Activated CD8-positive, alpha-beta T cell treated with anti-CD3 and anti-CD28 coated beads, Interleukin-2, amount 10 ng/mL, durations not matched to agents 7 days and 5 days (primary cell): ENCODE measurements around the gene SURF4. TPM values are rescaled to one million over a fixed set of nuclear protein-coding genes. Genes with fewer than 3 reads are reported as not detected.
"Not testable (repeated sequence)": the region's sequence is repeated elsewhere in the genome, so short reads cannot be mapped to it uniquely, and the experiment has no call there.

ENCODE experiments used
- ATAC-seq: fragments of 150-1000 bp; cut with Tn5 transposase; one replicate; pipeline ENCODE4 v1.10.0; 2021; ENCODE audit warnings: moderate library complexity
- CTCF ChIA-PET: fragments of 350-600 bp; sonication (Branson Sonifier 250); formaldehyde crosslinking; loops from one replicate; lab custom pipeline; 2021; ENCODE audit warnings: antibody characterized with exemption; lab: Charles Lee
- POLR2A ChIA-PET: fragments of 350-600 bp; sonication (Branson Sonifier 250); formaldehyde crosslinking; loops from one replicate; lab custom pipeline; 2021; ENCODE audit warnings: antibody characterized with exemption; lab: Charles Lee
- DNase-seq: peaks from one replicate; pipeline ENCODE4 v3.0.0-alpha.2; 2020
- H3K27ac Mint-ChIP-seq: one replicate; pipeline ENCODE4 v1.8.0; 2021; ENCODE audit warnings: mild to moderate bottlenecking, mixed read lengths
- H3K27me3 Mint-ChIP-seq: one replicate; pipeline ENCODE4 v1.8.0; 2021; ENCODE audit warnings: low read depth, mixed read lengths
- H3K36me3 Mint-ChIP-seq: one replicate; pipeline ENCODE4 v1.8.0; 2021; ENCODE audit warnings: low read depth, mixed read lengths
- H3K4me1 Mint-ChIP-seq: one replicate; pipeline ENCODE4 v1.8.0; 2021; ENCODE audit warnings: low read depth, mixed read lengths
- H3K4me3 Mint-ChIP-seq: one replicate; pipeline ENCODE4 v1.8.0; 2021; ENCODE audit warnings: mild to moderate bottlenecking, mixed read lengths
- H3K9me3 Mint-ChIP-seq: one replicate; pipeline ENCODE4 v1.8.0; 2022; ENCODE audit warnings: mixed read lengths; ENCODE audit not compliant: insufficient read depth
- total RNA-seq, 2 experiments: library from RNA; stranded (reverse); gene quantifications; one replicate each; pipeline ENCODE4 v1.2.3, GENCODE V29; 2021

SURF4 gene
- total RNA-seq, 2 experiments from 2014 or later, result 175 to 176 TPM

GRCh38 chr9:133342570-133342969, 33.3 kb downstream of the SURF4 start:
- CTCF ChIA-PET, result interaction anchor here (3.9 kb wide), 1 partner anchor 29 kb away, joined by 21 read pairs; no protein-coding TSS in a partner anchor
- H3K4me3 Mint-ChIP-seq, result no peak overlapping the region
- H3K27me3 Mint-ChIP-seq, result no peaks in the 10 kb centered on the region
- peaks cover 66% of the 10 kb centered on the region for H3K36me3 Mint-ChIP-seq
- DNase-seq (no peak), ATAC-seq (no peak)
- H3K27ac Mint-ChIP-seq, result no peak overlapping the region
- H3K4me1 Mint-ChIP-seq, result peaks cover 55% of the 10 kb centered on the region
- H3K9me3 Mint-ChIP-seq, result no peaks in the 10 kb centered on the region
- POLR2A ChIA-PET, result interaction anchor here (0.9 kb wide), 2 partner anchors 9 to 28 kb away, joined by 4 read pairs; no protein-coding TSS in a partner anchor

- Mint-ChIP-seq H3K4me1 (peaks cover 53% of the 10 kb centered on the region), H3K9me3 (no peaks in the 10 kb centered on the region), H3K36me3 (peaks cover 65% of the 10 kb centered on the region), H3K4me3 (no peak overlapping the region), H3K27ac (peak overlapping the region; percentile 78), H3K27me3 (no peaks in the 10 kb centered on the region)
- ATAC-seq (no peak), DNase-seq (no peak)
- CTCF ChIA-PET, result interaction anchor here (0.7 to 3.9 kb wide), 2 partner anchors 20 to 29 kb away, joined by 3 to 21 read pairs; no protein-coding TSS in a partner anchor
- POLR2A ChIA-PET, result interaction anchor here (0.9 kb wide), 1 partner anchor 29 kb away, joined by 4 read pairs; no protein-coding TSS in a partner anchor
These were observed 33.8 kb downstream of the SURF4 start for GRCh38 chr9:133342069-133342406.

- H3K27ac Mint-ChIP-seq, result peak overlapping the region; percentile 78
- peaks cover 61% of the 10 kb centered on the region for H3K36me3 Mint-ChIP-seq
- peaks cover 53% of the 10 kb centered on the region for H3K4me1 Mint-ChIP-seq
- H3K4me3 Mint-ChIP-seq, result no peak overlapping the region
- ChIA-PET POLR2A (interaction anchor here (0.9 kb wide), 1 partner anchor 29 kb away, joined by 4 read pairs; no protein-coding TSS in a partner anchor), CTCF (interaction anchor here (0.7 to 3.9 kb wide), 4 partner anchors 9 to 30 kb away, joined by 3 to 21 read pairs (median 4); no protein-coding TSS in a partner anchor)
- no peaks in the 10 kb centered on the region for H3K27me3 Mint-ChIP-seq
- DNase-seq (no peak), ATAC-seq (no peak)
- H3K9me3 Mint-ChIP-seq, result no peaks in the 10 kb centered on the region
These were observed 34.3 kb downstream of the SURF4 start for GRCh38 chr9:133341369-133342068.

GRCh38 chr9:133340916-133341315, 34.9 kb downstream of the SURF4 start:
- no peak for ATAC-seq
- CTCF ChIA-PET, result interaction anchor here (1.0 to 3.9 kb wide), 6 partner anchors 10 to 31 kb away, joined by 3 to 21 read pairs (median 6); partner anchors contain the start of genes SURF1 and SURF2
- Mint-ChIP-seq H3K27ac (peak overlapping the region; percentile 90), H3K9me3 (no peaks in the 10 kb centered on the region), H3K36me3 (peaks cover 61% of the 10 kb centered on the region), H3K4me3 (peak overlapping the region; percentile 31), H3K4me1 (peaks cover 53% of the 10 kb centered on the region), H3K27me3 (no peaks in the 10 kb centered on the region)
- POLR2A ChIA-PET, result interaction anchor here (1.6 kb wide), 1 partner anchor 30 kb away, joined by 6 read pairs; no protein-coding TSS in a partner anchor
- DNase-seq, result no peak

GRCh38 chr9:133340256-133340655, 35.6 kb downstream of the SURF4 start:
- Mint-ChIP-seq H3K27me3 (no peaks in the 10 kb centered on the region), H3K4me3 (peak overlapping the region; percentile 31), H3K27ac (peak overlapping the region; percentile 90), H3K9me3 (no peaks in the 10 kb centered on the region), H3K36me3 (peaks cover 64% of the 10 kb centered on the region), H3K4me1 (peaks cover 56% of the 10 kb centered on the region)
- ChIA-PET POLR2A (interaction anchor here (1.1 to 2.0 kb wide), 5 partner anchors 9 to 32 kb away, joined by 3 to 16 read pairs (median 6); partner anchors contain the start of genes MED22, RPL7A, SURF1 and SURF2), CTCF (interaction anchor here (0.9 to 2.3 kb wide), 12 partner anchors 8 to 318 kb away, joined by 3 to 9 read pairs (median 4); partner anchors contain the start of genes MED22, RPL7A, SURF1 and SURF2)
- DNase-seq, result peak; percentile 42
- ATAC-seq, result no peak

GRCh38 chr9:133339641-133340040, 36.2 kb downstream of the SURF4 start:
- peak overlapping the region; percentile 90 for H3K27ac Mint-ChIP-seq
- ChIA-PET POLR2A (interaction anchor here (1.1 to 2.0 kb wide), 5 partner anchors 10 to 32 kb away, joined by 3 to 16 read pairs (median 6); partner anchors contain the start of genes MED22, RPL7A, SURF1 and SURF2), CTCF (interaction anchor here (0.9 to 2.3 kb wide), 9 partner anchors 9 to 318 kb away, joined by 3 to 9 read pairs (median 4); partner anchors contain the start of genes MED22, RPL7A, SURF1 and SURF2)
- H3K9me3 Mint-ChIP-seq, result no peaks in the 10 kb centered on the region
- H3K27me3 Mint-ChIP-seq, result no peaks in the 10 kb centered on the region
- H3K36me3 Mint-ChIP-seq, result peaks cover 67% of the 10 kb centered on the region
- no peak for DNase-seq
- H3K4me3 Mint-ChIP-seq, result no peak overlapping the region
- peaks cover 59% of the 10 kb centered on the region for H3K4me1 Mint-ChIP-seq
- no peak for ATAC-seq

- Mint-ChIP-seq H3K27me3 (no peaks in the 10 kb centered on the region), H3K9me3 (no peaks in the 10 kb centered on the region), H3K4me3 (peak within 1 kb of the TSS; percentile 97), H3K27ac (peak within 1 kb of the TSS; percentile 96), H3K36me3 (peaks cover 76% of the 10 kb centered on the region), H3K4me1 (peaks cover 61% of the 10 kb centered on the region)
- ATAC-seq (peak; percentile 91), DNase-seq (peak; percentile 94)
- ChIA-PET POLR2A (interaction anchor here (1.8 to 3.8 kb wide), 2 partner anchors 12 to 38 kb away, joined by 7 to 21 read pairs; partner anchors contain the start of genes MED22 and RPL7A), CTCF (interaction anchor here (1.9 to 2.4 kb wide), 2 partner anchors 35 to 150 kb away, joined by 12 to 13 read pairs; no protein-coding TSS in a partner anchor)
These were observed 39.7 kb downstream of the SURF4 start, which contains the start of gene SURF6 for GRCh38 chr9:133335924-133336811. SURF6 (minus strand) TSS chr9:133336188; CDS start chr9:133336132, 56 bp downstream.

GRCh38 chr9:133334888-133335287, 41.0 kb downstream of the SURF4 start:
- H3K27ac Mint-ChIP-seq, result peak overlapping the region; percentile 96
- not testable (repeated sequence) for H3K27me3 Mint-ChIP-seq, DNase-seq, ATAC-seq, H3K9me3 Mint-ChIP-seq
- H3K4me3 Mint-ChIP-seq, result peak overlapping the region; percentile 97
- CTCF ChIA-PET, result interaction anchor here (0.6 to 2.4 kb wide), 7 partner anchors 21 to 148 kb away, joined by 3 to 13 read pairs (median 4); partner anchors contain the start of genes SURF1 and SURF2
- POLR2A ChIA-PET, result interaction anchor here (0.9 to 3.8 kb wide), 3 partner anchors 14 to 39 kb away, joined by 5 to 21 read pairs (median 7); partner anchors contain the start of genes MED22 and RPL7A
- H3K36me3 Mint-ChIP-seq, result peaks cover 72% of the 10 kb centered on the region
- H3K4me1 Mint-ChIP-seq, result peaks cover 50% of the 10 kb centered on the region

- DNase-seq (no peak), ATAC-seq (no peak)
- no peaks in the 10 kb centered on the region for H3K27me3 Mint-ChIP-seq
- CTCF ChIA-PET, result interaction anchor here (0.9 to 2.4 kb wide), 6 partner anchors 22 to 148 kb away, joined by 3 to 13 read pairs (median 6); partner anchors contain the start of genes SURF1 and SURF2
- POLR2A ChIA-PET, result interaction anchor here (0.9 to 3.8 kb wide), 3 partner anchors 14 to 40 kb away, joined by 5 to 21 read pairs (median 7); partner anchors contain the start of genes MED22 and RPL7A
- H3K4me3 Mint-ChIP-seq, result peak overlapping the region; percentile 97
- H3K9me3 Mint-ChIP-seq, result no peaks in the 10 kb centered on the region
- peaks cover 67% of the 10 kb centered on the region for H3K36me3 Mint-ChIP-seq
- H3K27ac Mint-ChIP-seq, result peak overlapping the region; percentile 32
- peaks cover 42% of the 10 kb centered on the region for H3K4me1 Mint-ChIP-seq
These were observed 41.7 kb downstream of the SURF4 start for GRCh38 chr9:133334161-133334560.

GRCh38 chr9:133333566-133333965, 42.3 kb downstream of the SURF4 start:
- ChIA-PET POLR2A (interaction anchor here (0.8 to 3.8 kb wide), 2 partner anchors 15 to 37 kb away, joined by 3 to 21 read pairs; partner anchors contain the start of genes MED22 and RPL7A), CTCF (interaction anchor here (1.2 to 2.4 kb wide), 2 partner anchors 29 to 37 kb away, joined by 3 to 12 read pairs; no protein-coding TSS in a partner anchor)
- ATAC-seq (no peak), DNase-seq (no peak)
- peaks cover 37% of the 10 kb centered on the region for H3K4me1 Mint-ChIP-seq
- H3K4me3 Mint-ChIP-seq, result no peak overlapping the region
- H3K9me3 Mint-ChIP-seq, result no peaks in the 10 kb centered on the region
- no peaks in the 10 kb centered on the region for H3K27me3 Mint-ChIP-seq
- peak overlapping the region; percentile 32 for H3K27ac Mint-ChIP-seq
- peaks cover 65% of the 10 kb centered on the region for H3K36me3 Mint-ChIP-seq
